Stimulated activated naive CD4-positive, alpha-beta T cell (primary cell): Measurements from ENCODE around the gene FECH.
"Not testable (repeated sequence)": the region's sequence is repeated elsewhere in the genome, so short reads cannot be mapped to it uniquely, and the experiment has no call there.

Experiments
- DNase-seq, 6 experiments: peaks; one replicate each; lab custom pipeline; 2025; lab: John Stamatoyannopoulos, UW

The FECH gene

DNA sequence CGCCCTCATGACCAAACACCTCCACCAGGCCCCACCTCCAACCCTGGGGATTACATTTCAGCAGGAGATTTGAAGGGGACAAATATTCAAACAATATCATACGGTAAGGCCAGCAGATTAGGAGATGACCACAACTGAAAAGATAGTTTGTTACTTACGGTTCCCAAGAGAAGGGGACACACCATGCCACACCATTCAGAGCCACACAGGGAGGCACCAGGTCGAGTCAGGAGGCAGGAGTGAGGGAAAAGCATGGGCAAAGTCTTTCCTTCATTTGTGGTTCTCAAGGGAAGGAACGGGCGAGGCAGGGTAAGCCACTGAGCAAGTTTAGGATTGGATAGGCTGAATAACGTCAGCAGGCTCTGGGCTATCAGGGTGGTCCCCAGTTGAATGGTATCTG lies 57.4 kb downstream of the FECH start:
- DNase-seq, result no peak

DNA sequence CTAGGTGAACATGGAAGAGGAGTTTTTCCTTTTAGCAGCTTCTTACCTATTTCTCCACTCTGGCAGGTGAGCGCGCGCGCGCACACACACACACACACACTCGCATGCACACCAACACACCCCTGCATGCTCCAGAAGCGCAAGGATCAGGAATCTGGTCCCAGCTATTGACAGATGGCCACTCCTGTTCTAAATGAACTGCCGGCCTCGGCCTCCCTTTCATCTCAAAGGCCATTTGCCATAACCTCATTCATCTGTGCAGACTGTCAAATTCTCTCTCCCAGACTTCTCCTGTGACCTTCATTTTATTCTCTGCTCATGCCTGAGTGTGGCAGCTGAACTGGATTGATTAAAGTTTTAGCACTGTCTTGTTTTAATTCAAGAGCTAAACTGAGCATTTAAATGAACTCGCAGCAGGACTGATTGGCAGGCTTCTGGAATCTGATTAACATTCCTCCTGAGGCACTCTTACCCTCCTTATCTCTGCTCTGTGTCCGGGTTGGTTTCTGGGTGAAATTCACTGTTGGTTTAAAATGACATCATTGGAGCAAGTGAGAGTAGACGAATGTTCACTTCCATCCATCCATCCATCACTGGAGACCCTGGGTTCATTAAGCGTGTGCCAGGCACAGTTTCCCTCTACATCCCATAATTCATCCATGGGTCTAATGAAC lies 58.8 kb downstream of the FECH start:
- no peak for DNase-seq

DNA sequence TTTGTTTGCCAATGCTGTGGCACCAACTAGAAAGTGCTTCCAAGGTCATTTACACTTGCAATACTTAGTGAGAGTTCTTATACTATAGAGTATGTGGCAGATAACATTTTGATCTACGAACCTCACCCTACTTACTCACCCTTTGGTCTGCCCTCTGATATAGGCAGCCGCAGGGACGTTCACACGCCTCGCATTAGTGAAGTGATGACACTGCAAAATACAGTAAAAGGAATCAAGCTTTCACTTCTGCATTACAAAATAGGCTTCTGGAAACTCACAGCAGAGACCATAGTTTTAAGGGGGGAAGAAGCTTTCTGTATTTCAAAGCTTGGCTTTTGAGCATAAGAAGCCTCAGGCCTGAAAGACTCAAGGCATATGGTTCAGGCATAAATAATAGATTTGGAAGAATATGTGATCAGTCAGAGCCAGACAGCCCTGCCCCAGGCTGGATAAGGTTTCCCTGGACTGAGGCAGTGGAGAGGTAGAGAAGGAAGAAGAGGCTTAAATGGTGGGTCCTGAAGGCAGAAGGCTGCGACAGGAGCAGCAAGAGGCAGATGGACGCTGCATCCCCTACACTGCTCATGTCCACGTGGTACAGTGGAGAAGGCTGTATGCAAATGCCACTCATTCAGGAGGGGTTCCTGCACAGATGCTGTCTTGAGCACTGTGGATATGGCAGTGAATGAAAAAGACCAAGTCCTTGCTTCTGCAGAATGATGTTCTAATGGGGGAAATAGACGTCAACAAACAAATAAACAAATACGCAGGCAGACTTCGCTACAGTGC lies 63.1 kb downstream of the FECH start:
- no peak for DNase-seq

DNA sequence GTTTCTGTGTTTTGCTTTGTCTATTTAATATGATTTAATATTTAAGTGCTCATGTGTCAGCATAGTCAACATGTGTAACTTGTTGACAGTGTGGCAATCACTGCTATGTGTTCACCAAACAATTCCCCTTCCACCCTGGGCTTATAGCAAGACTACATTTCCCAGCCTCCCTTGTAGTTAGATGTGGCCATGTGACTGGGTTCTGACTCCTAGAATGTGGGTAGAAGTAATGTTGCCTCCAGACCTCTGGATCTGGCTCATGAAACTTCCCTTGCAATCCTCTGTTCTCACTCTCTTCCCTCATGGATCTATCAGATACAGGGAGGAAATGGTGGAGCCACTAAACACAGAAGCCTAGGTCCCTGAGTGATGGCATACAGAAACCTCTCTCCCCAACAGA lies 64.2 kb downstream of the FECH start:
- not testable (repeated sequence) for DNase-seq

DNA sequence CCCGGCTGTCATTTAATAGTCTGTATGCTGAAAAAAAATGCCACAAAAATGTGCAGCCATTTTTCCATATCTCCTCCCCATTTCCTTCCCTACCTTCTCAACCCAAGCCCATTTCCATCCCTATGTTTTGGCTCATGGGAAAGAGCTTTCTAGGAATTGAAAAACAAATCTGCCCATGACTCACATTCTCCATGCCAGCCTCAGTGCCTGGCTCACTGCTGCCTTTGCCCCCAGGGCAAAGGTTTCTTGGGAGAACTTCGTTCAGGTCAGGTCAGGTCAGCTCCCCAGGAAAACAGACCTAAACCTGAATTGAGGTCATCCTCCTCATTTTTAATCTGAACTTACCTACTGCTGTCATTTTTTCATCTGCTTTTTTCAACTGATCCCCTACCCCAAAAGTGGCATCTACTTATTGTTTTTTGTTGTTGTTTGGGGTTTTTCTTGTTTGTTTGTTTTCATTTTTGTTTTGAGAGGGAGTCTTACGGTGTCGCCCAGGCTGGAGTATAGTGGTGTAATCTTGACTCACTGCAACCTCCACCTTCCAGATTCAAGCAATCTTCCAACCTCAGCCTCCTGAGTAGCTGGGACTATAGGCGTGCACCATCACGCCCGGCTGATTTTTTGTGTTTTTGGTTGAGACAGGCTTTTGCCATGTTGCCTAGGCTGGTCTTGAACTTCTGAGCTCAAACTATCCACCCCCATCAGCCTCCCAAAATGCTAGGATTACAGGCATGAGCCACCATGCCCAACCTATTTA lies 66.7 kb downstream of the FECH start:
- no peak for DNase-seq

DNA sequence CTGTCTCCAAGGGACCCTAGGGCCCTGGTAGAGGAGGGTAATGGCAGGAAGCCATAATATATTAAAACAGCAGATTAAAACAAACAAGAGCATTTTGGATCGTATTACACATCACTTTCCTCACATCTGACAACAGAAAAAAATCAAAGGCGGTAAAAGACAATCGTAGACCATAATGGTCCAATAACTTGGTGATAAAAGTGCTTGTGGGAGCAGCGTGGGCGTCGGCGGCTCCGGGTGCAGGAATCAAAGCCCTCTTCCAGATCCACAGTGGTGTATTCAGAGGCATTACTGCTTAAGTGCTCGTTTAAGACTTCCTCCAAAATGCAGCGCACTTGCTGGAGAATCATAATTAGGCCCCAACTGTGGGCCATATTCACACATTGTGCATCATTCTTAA lies 68.0 kb downstream of the FECH start:
- no peak for DNase-seq

DNA sequence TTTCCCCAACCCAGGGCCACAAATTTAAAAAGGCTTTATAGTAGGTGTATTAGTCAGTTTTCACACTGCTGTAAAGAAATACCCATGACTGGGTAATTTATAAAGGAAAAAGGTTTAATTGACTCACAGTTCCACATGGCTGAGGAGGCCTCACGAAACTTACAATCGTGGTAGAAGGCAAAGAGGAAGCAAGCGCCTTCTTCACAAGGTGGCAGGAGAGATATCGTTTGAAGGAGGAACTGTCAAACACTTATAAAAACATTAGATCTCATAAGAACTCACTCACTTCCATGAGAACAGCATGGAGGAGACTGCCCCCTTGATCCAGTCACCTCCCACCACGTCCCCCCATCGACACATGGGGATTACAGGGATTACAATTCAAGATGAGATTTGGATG lies 70.4 kb downstream of the FECH start:
- no peak for DNase-seq

DNA sequence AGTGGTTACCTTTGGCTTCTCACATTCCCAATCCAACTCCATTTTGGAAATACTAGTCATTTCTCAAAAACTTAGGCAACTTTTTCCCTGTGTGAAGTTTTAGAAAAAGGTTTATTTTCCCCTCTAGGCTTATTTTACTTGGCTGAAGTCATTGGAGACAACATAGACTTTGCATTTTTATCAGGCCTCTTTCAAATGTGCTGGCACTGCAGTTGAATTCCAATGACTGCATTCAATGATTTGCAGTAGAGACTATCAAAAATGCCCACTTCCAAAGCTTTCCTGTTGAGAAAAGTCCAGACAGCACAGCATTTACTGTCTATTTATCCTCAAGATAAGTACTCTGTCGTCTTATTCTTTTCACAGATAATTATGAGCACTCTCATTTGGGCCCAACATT lies 81.3 kb downstream of the FECH start:
- no peak for DNase-seq

DNA sequence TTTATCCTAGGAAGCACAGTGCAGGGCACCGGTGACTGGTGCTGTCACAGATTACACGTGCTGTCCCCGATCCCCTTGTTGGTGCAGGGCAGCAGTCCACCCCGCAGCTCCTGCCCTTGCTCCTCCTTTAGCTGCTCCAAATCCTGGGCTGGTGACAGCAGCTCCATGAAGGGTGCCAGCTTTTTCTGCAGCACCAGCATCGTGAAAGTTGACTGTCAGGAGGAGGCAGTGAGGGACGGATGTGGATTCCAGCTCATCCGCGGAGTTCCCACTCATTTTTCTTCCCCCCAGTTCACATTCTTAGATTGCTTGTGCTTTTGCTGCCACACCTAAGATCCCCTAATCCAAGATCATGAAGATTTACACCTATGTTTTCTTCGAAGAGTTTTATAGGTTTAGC lies 83.9 kb downstream of the FECH start:
- DNase-seq, result no peak

DNA sequence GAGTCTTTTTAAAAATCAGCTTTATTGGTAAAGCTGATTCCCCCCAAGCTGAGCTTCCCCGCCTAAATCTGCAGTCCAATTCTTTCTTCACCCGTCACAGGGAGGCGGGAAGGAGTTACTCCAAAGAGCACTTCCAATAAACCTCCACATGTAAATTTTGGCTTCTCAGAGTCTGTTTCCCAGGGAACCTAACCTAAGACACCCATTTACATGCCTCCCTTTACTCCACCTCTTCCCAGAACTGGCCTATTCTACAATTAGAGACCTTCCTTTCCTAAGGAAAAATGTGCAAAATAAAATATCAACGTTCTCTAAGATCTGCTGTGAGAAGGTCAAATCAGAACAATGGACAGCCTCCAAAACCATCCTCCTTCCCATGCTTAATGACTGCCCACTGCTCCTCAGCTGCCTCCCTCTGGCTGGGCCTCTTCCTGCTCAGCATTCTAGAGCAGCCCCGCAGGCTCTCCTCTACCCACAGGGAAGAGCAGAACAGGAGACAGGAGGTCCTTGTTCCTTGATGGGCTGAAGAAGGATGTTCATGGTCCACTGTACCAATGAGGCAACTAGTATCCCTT lies 87.7 kb downstream of the FECH start:
- DNase-seq, result no peak
